GM19397 (cell line): ENCODE results near the gene MCCC1.
A peak's percentile ranks its signal among the peaks of the same experiment; 100 is the strongest.
"Not testable (repeated sequence)": the region's sequence is repeated elsewhere in the genome, so short reads cannot be mapped to it uniquely, and the experiment has no call there.

Experiments
- ATAC-seq: cut with Tn5 transposase; IDR thresholded peaks from one replicate; pipeline ENCODE4 v1.9.1; 2021; ENCODE audit warnings: mild to moderate bottlenecking, moderate library complexity; ENCODE audit not compliant: unreplicated experiment

Gene MCCC1

DNA sequence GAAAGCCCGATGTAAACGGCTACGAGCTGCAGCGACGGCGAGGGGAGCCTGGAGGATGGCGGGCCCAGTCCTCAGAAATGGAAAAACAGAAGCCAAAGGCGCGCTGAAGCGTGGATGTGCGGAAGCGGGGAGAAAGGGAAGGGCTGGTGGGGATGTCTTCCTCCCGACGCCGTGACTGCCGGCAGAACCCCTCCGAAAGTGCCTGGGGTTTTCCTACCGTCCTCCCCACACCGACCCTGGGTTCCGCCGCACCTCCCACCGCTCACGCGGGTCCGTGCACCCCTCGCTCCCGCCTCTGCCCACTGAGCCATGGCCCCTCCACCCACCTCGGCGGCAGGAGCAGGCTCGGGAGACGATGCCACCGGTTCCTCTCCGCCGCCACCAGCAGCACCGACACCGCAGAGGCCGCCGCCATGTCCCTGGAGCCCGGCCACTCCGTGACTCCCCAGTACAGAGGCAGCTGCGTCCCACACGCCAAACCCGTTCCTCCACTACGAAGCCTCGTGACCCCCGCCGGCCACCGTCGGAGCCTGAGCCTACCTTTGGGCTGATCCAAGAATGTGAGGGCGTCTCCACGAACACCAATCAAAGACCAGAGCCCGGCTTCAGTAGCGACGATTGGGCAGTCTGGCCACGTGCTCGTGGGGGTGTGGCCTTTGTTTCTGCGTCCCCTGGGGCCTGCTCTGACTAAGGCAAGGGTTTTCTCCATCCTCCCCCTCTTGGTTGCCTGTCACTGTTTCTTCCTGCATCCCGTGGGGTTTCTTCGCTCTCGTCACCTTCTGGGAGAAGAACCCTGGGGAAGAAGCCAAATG, at the start of gene MCCC1:
MCCC1 (minus strand) TSS at position 471 of the 812 bp plus-strand sequence; CDS start at position 415, 56 bp downstream.
- peak; percentile 99 for ATAC-seq

DNA sequence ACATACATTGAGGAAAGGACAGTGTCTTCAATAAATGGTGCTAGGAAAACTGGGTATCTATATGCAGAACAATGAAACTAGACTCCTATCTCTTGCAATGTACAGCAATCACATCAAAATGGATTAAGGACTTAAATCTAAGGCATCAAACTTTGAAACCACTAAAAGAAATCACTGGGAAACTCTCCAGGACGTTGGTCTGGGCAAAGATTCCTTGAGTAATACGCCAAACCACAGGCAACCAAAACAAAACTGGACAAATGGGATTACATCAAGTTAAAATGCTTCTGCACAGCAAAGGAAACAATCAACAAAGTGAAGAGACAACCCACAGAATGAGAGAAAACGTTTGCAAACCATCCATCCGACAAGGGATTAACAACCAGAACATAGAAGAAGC, 48.8 kb upstream of the MCCC1 start:
- no peak for ATAC-seq

DNA sequence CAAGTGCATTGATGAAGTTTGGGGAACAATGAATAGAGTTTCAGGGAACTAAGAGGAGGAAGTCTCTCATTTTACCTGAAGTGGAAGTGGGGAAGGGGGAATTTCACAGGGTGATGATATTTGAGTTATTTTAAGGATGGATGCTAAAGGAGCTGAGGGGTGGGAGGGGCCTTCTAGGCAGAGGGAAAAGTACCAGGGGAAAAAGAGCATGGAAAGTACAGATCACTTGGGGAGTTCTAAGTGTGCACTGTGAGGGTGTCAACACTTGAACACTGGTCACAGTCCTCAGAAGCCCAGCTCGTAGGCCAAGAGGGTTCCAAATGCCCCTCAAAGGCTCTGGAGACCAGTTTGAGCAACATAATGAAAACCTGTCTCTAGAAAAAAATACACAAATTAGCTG, 45.1 kb upstream of the MCCC1 start:
- ATAC-seq, result no peak

DNA sequence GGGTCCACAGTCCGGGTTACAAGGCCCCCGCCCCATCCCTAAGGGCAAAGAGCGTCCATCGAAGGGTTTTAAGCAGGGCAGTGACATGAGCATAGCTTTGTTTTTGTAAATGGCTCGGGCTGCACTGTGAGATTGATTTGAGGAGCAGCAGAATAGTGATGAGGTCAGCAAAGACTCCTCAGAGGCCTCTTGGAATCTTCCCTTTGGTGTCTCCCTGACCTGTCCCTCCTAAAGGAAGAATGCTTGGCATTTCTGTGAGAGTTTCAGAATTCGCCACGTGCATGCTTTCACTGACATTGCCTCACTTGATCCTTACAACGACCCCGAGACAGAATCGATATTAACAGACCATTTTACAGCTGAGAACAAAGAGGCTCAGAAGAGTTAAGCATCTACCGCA, 42.9 kb upstream of the MCCC1 start:
- ATAC-seq, result no peak

DNA sequence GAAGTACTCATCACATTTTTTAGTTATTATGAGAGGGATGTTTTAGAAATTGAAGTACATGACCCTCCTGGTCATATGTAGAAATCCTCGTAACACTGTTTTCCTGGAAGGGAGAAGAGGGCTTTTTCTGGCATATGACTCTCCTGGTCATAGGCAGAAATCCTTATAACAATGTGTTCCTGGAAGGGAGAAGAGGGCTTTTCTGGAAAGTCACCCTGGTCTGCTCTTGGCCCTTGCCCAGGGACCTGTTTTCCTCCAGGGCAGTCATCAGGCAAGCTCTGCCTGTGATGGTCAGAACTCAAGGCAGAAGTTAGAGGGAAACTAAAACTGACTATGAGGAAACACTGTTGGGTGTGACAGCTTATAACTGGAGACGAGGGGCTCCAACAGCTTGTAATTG, 35.5 kb upstream of the MCCC1 start:
- no peak for ATAC-seq

DNA sequence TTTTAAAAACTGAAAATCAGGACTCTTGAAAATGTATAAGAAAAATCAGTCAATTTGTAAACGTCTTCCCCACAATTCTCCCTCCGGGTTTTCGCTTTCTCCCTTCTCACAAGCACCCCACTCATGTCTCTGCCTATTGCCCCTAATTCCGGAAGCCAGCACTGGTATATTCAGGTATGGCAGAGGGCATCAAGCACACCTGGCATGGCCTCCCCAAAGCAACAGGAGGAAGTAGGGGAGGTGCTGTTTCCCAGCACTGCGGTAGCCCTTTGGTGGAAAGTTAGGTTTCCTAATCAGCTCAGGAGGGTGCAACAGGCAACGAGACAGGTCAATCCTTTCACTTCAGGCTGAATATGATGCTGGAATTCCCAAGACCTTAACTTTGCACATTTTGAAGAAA, 33.1 kb upstream of the MCCC1 start:
- no peak for ATAC-seq

DNA sequence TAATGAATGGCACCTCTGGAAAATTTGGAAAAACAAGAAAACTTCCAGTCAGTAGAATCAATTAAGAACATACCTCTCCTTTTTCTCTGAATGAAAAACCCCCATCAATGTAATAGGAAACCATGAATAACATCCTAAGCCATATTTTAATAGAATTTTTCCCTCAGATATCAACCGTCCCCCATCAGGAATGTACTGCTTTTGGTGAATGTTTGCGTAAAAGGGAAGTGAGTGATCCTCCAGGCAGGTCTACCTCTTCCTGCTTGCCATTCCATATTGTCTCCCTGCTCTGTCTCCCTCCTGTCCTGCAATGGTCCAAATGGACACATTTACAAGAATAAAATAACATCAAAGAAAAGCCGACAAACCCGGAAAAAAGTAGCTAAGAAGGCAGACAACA, 32.4 kb upstream of the MCCC1 start:
- no peak for ATAC-seq

DNA sequence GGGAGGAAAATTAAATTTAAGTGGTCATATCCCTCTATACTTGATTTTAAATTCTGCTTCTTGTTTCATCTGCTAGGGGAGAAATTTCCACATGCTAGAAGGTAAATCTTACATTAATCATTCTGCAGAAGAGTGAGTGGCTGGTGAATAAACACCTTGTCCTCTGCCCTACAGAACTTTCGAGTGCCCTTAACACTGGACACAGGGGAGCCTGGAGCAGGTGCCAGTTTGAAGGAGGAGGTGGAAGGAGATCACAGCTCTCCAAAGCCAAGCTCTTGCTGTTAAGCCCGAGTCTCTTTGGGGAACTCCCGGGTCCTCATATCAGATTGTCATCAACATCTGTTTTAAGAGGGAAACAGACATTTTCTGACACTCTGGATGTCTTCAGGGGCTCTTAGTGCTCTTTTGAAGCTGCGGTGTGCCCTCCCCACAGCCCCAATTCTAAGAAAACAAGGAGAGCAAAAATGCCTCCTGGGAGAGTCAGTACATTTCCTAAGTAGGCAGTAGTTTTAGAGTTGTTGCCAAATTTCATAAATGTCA, 32.0 kb upstream of the MCCC1 start:
- ATAC-seq, result no peak

DNA sequence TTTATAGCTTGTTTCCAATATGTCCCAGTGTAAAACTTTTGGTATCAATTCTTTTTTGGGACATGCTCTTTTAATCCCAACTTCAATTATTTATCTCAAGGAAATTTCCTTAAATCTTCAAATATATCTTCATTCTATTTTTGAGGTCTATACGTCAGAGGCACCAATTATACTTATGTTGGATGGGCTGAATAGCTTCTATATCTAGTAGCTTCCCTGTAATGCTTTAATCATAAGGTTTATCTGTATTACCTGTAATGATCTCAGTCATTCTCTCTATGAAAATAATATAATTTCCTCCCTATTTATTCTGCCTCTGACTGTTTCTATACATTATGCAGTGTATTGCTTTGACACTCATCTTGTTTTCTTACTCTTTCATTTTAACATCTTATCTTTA, 29.9 kb upstream of the MCCC1 start:
- no peak for ATAC-seq

DNA sequence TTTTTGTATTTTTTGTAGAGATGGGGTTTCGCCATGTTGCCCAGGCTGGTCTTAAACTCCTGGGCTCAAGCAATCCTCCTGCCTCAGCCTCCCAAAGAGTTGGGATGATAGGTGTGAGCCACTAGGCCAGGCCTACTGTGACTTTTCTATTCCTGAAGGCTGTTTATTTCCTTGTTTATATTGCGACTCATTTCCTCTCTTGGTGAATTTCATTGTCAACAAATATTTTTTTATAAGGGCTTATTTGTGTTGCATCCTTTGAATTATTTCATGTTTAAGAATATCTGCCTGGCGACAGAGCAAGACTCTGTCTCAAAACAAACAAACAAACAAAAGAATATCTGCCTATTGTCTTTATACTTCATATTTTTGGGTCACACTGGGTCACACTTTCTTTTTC, 29.4 kb upstream of the MCCC1 start:
- ATAC-seq, result no peak

DNA sequence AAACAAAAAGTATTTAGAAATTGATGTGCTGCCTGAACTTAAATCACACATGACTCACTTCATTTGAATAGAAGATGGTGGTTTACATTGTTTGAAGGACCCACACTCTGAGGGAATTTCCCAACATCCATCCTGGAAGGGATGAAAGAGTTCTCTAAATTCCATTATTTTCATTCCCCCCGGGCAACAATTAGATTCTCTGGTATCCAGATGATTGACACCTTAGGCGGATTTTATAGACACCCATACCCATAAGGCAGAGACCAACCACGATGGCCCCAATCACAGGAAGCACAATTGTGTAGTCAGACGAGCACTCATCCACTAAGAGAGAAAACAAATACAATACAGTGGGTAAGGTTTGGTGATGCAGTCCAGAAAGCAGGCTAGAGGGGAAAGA, 24.6 kb upstream of the MCCC1 start:
- no peak for ATAC-seq

DNA sequence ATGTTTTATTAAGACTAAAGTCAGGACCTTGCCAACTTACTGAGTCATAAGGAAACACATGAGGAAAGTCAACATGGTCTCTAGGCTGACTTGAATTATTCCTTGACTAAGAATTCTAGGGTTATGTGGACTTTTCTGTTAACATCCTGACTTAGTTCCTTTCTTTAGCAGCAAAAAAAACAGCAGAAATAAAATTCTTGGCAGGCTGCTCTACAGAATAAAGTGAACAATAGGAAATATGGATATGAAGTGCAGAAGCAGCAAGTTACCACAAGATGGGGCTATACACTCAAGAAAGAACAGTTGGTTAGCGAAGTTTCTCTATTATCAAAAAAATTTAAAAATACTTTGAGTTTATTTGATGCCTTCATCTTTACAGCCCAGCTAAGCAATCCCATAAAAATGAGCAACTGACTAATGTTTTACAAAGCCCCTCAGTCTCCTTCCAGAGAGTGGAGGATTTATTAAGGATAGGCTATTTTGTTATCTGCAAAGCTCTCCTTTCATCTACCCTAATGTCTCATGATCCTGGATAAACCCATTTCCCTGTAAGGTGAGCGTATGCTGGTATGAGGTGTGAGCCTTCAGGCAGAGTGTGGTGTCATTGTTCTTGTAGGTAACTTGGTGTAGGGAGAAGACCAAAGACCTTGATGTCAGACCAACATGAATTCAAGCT, 23.1 kb upstream of the MCCC1 start:
- ATAC-seq, result no peak

DNA sequence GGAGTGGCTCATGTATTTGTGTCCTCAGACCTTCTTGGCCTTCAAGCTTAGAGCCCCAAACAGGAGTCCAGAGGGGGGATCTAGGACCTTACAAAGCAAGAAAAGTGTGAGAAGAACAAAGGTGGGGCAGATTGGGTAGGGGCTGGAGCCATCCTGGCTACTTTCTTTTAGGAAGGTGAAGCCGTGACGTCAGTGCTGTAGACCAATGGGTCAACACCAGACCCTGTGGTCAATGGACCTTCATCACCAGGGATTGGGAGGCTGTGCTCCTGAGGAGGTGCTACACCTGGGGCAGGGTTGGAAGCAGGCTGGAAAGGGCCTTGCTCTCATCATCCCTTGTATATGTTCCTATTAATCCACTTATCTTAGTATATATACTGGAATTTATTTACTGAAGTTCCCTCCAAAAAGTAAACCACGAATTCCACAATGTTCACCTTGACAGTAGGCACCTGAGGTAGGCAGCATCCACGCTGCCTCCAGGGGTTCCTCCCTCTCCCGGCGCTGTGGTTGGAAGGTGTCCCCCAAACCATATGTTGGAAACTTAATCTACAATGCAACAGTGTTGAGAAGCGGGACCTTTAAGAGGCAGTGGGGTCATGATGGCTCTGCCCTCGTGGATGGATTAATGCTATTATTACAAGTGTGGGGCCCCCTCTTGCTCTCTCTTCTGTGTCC, 21.4 kb upstream of the MCCC1 start:
- ATAC-seq, result no peak

DNA sequence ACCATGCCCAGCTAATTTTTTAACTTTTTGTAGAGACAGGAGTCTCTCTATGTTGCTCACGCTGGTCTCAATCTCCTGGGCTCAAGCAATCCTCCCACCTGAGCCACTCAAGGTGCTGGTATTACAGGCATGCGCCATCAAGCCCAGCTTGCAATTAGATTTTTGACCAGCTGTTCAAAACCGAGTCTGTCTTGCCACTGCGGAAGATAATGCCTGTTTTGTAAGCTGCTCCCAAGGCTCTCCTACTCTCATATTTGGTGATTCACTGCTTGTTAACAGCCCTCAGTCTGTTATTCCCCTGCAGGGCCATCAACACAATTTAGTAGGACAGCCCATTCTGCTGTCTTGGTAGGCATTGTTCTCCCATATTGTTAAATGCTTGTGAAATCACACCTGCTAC, 17.8 kb upstream of the MCCC1 start:
- no peak for ATAC-seq

DNA sequence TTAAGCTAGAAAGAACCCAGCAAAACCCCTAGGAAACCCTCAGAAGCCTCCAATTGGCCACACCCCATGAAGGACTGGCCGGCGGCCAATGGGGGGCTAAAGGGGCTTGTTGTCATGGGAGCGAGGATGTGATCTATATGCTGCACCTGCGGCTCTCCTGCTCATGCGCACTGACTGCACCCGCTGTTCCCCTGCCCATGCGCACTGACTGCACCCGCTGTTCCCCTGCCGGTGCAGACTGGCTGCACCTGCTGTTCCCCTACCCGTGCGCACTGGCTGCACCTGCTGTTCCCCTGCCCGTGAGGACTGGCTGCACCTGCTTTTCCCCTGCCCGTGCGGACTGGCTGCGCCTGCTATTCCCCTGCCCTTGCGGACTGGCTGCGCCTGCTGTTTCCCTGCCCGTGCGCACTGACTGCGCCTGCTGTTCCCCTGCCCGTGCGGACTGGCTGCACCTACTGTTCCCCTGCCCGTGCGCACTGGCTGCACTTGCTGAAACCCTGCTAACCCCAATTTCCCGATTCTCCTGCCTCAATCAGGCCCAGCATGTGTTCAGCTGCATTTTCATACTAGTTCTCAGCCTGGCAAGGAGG, 16.8 kb upstream of the MCCC1 start:
- peak; percentile 94 for ATAC-seq

DNA sequence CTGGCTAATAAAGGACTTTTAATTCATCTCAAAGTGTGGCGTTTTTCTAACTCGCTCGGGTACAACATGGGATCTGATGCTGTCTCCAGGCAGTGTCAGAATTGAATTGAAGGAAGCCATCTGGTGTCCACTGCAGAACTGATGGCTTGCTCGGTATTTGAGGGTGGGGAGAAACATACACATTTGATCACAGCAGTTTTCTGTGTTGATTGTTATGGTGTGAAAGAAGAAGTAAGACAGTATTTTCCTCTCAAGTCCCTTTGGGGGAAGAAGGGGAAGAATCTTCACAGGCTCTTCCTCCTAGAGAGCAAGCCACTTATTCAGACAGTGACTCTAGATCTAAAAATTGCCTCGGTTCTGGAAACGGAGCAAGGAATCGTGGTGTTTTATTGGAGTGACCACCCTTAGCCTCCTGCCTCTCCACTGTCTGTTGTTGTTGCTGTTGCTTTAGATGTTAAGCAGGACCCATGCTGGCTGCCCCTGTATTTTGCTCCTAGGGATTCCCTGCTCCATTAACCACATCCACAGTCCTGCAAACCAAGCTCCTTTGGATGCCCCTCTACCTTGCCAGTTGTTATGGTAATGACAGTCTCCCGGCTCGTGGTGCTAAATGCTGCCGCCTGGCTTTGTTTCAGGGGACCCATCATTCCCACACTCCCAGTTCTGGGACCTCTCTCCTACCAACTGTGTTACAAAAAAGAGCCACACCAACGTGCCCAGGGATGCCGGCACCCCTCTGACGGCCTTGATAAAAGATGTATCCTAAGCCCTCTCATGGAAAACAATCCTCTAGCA, 15.3 kb upstream of the MCCC1 start:
- ATAC-seq, result no peak

DNA sequence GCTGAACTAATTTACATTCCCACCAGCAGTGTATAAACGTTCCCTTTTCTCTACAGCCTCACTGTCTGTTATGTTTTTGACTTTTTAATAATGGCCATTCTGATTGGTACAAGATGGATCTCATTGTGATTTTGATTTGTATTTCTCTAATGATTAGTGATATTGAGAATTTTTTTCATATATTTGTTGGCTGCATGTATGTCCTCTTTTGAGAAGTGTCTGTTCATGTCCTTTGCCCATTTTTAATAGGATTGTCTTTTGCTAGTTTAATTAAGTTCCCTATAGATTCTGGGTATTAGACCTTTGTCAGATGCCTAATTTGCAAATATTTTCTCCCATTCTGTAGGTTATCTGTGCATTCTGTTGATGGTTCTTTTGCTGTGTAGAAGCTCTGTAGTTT, 10.6 kb upstream of the MCCC1 start:
- ATAC-seq, result not testable (repeated sequence)

DNA sequence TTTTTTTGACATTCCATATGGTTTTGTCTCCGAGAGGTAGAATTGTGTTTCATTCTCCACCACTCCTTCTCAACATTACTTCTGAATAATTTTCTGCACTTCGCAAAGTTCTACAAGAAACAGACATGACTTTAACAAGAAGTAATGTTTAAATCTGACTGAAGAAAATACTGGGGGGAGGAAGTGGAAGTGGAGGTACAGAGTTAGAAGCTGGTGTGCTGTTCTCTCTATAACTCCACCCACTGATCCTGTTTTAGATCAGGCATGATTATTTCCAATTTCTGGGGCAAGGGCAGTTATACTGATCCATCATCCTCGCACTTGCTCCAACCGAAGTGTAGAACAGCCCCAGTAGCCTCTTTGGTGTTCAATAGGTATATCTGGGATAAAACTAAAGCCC, 9.2 kb upstream of the MCCC1 start:
- ATAC-seq, result no peak

DNA sequence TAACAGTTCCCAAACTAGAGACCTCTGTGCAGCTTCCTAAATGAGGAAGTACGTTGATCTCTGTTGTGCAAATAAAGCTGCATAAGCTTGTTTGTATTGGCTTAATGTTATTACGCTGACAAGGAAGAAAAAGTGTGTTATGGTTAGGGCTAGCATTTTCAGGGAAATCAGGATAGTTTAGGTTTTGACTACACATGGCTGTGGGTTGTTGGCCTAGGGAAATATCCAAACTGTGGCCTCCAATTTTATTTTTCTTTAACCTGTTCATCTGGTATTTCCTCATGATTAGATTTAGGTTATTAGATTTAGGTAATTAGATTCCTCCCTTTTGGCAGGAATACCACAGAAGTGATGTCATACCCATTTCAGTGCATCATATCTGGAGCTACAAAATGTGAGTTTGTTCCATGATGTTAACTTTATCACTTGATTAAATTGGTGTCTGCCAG, 8.7 kb upstream of the MCCC1 start:
- ATAC-seq, result no peak

DNA sequence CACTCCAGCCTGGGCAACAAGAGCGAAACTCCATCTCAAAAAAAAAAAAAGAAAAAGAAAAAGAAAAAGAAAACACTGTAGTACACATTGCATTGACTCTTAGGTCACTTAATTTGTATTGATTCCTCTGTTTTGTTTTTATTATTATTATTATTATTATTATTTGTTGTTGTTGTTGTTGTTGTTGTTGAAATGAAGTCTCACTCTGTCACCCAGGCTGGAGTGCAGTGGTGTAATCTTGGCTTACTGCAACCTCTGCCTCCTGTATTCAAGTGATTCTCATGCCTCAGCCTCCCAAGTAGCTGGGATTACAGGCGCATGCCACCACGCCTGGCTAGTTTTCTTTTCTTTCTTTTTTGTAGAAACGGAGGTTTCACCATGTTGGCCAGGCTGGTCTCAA, 8.1 kb upstream of the MCCC1 start:
- ATAC-seq, result not testable (repeated sequence)
